GM18526 (cell line): ENCODE results near the gene TBC1D10B.

Experiments used
- POLR2A ChIP-seq: IDR thresholded peaks from 3 replicates; pipeline ENCODE4 v1.6.1; 2011; ENCODE audit not compliant: insufficient read length; ENCODE audit errors: extremely low read depth

The TBC1D10B gene, protein sequence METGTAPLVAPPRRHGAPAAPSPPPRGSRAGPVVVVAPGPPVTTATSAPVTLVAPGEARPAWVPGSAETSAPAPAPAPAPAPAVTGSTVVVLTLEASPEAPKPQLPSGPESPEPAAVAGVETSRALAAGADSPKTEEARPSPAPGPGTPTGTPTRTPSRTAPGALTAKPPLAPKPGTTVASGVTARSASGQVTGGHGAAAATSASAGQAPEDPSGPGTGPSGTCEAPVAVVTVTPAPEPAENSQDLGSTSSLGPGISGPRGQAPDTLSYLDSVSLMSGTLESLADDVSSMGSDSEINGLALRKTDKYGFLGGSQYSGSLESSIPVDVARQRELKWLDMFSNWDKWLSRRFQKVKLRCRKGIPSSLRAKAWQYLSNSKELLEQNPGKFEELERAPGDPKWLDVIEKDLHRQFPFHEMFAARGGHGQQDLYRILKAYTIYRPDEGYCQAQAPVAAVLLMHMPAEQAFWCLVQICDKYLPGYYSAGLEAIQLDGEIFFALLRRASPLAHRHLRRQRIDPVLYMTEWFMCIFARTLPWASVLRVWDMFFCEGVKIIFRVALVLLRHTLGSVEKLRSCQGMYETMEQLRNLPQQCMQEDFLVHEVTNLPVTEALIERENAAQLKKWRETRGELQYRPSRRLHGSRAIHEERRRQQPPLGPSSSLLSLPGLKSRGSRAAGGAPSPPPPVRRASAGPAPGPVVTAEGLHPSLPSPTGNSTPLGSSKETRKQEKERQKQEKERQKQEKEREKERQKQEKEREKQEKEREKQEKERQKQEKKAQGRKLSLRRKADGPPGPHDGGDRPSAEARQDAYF

DNA sequence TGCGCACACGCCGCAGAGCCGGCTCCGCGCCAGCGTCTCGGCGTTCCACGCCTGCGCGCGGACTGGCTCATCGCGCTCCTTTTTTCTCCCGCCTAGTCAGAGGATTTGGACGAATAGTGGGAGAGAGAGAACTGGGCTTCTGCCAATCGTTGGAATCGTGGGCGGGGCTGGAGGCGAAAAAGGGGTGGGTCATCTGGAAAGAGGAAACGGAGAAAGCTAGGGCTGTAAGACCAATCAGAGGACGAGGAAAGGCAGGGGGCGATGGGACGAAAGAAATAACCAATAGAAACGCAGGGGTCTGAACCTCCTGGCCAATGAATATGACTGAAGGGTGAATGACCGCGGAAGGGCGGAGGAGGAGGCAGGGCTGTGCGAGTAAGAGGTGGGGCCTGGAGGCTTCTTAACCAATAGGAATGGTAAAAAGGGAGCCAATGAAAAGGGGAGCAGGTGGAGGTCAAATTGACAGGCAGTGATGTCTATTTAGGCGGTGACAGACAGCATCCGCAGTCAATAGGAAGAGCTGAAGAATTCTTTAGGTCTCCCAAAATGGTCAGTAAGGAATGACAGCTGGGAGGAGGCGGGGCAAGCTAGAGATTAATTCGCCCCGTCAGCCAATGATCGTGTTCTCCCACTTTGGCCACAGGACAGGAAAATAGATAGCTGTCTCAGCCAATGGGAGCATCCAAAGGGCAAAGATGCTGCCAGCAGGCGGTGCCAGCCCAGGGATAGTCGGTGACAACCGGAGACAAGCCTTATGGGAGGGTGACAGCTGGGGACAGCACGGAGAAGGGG lies at the start of gene TBC1D10B:
TBC1D10B (minus strand) TSS at position 39 of the 792 bp plus-strand sequence. CDS start 311 bp downstream, outside the sequence.
- no peak for TF ChIP-seq POLR2A

DNA sequence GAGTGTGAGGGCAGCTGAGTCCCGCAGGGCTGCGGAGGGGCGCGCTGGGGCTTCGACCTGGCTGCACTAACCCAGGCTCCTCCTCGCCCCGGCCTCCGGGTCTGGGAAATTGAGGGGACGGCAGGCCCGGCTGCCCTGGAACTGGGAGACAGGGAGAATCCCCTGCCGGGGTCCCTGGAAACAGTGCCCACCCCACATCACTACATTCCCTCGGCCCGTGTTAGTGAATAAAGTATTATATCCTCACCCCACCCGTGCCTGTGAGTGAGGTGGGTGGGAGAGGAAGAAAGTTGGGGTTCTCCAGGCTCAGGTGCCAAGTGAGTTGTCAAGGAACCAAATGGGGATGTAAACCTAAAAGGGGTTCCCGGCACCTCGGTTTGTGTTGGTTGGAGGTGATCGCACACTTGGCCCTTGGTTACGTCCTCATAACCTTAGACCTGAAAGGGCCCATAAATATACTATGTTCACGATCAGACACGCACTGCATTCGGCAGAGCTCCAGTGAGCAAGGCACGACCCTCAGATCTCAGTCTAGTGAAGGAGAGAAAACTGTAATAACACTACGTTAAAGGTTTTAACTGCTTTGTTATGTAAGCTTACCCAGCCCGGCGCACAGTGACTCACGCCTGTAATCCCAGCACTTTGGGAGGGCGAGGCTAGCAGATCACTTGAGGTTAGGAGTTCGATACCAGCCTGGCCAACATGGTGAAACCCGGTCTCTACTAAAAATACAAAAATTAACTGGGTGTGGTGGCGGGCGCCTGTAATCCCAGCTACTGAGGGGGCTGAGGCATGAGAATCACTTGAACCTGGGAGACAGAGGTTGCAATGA lies 48.3 kb upstream of the TBC1D10B start:
- no peak for TF ChIP-seq POLR2A

DNA sequence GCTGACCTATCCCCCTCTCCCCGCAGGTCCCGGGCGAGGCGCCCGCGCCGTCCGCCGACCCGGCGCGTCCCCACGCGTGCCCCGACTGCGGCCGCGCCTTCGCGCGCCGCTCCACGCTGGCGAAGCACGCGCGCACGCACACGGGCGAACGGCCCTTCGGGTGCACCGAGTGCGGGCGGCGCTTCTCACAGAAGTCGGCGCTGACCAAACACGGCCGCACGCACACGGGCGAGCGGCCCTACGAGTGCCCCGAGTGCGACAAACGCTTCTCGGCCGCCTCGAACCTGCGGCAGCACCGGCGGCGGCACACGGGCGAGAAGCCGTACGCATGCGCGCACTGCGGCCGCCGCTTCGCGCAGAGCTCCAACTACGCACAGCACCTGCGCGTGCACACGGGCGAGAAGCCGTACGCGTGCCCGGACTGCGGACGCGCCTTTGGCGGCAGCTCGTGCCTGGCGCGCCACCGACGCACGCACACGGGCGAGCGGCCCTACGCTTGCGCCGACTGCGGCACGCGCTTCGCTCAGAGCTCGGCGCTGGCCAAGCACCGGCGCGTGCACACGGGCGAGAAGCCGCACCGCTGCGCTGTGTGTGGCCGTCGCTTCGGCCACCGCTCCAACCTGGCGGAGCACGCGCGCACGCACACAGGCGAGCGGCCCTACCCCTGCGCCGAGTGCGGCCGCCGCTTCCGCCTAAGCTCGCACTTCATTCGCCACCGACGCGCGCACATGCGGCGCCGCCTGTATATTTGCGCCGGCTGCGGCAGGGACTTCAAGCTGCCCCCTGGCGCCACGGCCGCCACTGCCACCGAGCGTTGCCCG lies 47.4 kb upstream of the TBC1D10B start:
- TF ChIP-seq POLR2A: peak; percentile 60

DNA sequence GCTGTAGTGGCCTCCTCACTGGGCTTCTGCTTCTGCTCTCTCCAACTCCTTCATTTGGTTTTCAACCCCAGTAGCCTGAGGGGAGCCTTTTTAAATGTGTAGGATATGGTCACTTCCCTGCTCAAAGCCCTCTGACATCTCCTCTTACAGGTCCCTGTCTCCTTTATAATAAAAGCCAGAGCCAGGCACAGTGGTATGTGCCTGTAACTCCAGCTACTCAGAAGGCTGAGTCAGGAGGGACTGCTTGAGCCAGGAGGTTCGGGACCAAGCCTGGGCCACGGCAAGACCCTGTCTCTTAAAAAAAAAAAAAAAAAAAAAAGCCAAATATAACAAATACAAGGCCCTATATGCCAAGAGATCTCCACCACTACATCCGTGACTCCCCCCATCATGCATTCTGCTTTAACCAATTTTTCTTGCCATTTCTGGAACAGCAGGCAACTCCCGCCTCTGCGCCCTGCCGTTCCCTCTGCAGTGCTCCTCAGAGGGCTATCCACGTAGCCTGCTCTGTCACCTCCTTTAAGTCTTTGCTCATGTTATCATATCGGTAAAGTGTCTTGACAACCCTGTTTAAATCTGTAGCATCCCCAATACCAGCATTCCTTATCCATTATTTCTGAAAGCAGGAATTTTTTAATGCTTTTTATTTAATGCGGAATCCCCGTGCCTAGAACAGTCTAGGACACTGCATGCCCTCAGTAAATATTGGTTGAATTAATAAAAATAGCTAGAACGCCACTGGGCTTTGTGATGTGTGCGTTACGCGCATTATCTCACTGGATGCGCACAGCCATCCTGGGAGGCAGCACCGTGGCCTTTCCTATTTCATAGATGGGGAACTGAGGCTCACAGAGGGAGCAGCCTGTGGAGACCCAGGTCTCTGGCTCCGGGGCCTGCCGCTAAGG lies 46.6 kb upstream of the TBC1D10B start:
- no peak for TF ChIP-seq POLR2A

DNA sequence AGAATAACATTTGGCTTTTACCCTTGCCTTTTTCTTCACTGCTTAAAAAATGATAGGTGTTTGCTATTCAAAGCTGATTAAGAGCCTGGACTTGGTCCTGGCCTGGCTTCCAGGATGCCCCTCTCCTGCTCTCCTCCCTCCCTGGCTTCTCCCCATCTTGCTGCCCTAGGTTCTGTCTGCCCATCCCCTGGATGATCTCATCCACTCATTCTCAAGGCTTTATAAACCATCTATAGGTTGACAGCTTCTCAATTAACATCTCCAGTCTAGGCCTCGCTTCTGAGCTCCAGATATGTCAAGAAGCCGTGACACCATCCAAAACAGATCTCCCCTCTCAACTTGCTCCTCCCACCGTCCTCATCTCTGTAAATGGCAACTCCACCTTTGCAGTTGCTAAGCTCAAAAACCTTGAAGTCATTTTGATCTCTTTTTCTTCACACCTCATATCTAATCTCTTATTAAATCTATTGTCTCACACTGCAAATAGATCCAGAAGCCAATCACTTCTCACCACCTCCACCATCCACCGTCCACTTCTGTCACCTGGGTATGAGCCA lies 45.8 kb upstream of the TBC1D10B start:
- no peak for TF ChIP-seq POLR2A

DNA sequence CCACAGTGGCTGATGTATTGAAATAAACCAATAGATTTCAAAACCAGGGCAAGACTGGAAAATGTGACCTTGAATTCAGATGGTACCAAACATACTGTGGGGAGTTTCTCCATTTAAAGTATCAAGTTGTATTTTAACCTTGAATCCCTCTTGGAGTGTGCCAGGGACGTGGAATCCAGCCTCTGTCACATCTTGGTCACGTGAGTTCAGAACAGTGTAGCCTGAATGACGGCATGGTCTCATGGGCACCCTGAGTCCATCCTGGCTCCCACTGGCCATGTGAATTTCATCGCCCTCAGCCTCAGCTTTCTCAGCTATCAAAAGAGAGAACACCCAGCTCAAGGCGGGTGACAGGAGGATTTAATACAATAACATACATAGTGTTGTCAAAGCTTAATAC lies 43.9 kb upstream of the TBC1D10B start:
- no peak for TF ChIP-seq POLR2A

DNA sequence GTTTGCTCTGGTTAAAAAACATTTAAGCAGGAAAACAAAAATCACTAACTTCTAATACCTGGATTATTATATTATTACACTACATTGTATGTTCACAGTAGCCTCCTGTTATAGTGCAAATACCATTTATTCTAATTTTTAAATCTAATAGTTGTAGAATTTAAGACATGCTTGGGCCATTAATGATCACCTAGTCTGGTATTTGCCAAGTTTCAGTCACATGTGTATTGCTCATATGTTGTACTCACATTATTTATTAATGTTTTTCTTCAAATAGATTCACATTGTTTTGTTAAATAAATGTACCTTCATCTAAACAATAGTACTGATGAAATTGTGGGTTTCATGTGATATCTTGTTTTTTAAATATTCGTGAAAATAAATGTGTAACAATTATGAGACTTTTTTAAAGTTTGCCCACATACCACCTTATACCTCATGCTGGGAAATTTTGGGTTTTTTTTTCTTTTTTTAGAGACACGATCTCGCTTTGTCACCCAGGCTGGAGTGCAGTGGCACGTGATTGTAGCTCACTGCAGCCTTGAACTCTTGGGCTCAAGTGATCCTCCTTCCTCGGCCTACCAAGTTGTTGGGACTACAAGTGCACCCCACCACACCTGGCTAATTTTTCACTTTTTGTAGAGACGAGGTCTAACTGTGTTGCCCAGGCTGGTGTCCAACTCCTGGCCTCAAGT lies 43.0 kb upstream of the TBC1D10B start:
- TF ChIP-seq POLR2A: no peak

DNA sequence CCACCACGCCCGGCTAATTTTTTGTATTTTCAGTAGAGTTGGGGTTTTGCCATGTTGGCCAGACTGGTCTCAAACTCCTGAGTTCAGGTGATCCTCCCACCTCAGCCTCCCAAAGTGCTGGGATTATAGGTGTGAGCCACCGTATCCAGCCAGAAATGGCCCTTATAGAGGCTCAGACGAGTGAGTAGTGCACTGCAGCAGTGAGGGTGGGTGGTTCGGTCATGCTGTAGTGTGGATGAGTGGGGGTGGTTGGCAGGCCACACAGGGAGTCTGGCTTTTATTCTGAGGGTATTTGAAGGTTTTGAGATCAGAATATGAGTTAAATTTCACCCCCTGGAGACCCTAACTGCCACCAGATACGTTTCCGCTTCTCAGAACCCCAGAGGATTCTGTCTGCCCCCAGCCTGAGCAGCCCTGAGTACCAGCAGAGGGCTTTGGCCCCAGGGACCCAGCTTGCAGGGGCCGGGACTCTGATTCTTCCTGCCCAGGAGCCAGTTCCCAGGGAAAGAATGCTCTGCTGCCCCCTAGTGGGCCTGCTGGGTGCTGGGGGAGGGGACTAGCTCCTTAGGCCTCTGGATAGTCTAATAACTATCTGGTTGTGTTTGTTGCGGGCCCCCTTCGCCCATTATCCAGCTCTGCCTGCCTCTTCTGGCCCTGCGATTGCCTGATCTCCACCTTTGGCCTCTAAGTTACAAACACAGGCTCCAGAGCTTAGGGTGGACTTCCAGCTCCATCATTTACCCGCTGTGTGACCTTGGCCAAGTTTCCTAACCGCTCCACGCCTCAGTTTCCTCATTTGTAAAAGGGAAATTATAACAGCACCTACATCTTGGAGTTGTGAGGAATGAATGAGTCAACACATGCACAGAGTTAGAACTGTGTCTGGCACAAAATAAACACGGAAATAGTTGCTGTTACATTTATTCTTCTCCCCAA lies 39.1 kb upstream of the TBC1D10B start:
- TF ChIP-seq POLR2A: no peak

DNA sequence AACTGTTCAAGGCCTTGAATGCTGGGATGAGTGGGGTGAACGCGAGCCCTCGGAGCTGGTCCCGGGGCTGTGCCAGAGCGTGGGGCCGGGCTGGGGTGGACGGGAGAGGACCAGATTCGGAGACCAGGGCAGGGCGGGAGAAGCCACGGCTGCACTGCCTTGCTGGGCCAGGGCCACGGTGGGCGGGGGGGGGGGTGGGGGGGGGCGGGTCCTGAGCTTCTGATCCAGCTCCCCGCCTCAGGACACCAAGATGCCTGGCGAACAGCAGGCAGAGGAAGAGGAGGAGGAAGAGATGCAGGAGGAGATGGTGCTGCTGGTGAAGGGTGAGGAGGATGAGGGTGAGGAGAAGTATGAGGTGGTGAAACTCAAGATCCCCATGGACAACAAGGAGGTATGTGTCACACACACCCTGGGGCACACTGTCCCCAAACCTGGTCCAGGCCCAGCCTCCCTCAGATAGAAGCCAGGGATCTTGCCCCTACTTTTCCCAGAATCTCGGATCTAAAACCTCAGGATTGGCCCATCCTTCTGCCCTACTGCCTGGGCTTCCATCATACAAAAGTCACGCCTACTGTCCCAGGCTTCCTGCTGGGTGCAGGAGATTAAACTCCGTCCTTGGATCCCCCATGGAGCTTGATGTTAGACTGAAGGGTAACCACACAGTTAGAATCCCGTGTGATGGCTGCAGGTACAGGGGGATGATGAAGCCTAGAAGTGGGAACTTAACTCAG lies 37.7 kb upstream of the TBC1D10B start:
- TF ChIP-seq POLR2A: no peak

DNA sequence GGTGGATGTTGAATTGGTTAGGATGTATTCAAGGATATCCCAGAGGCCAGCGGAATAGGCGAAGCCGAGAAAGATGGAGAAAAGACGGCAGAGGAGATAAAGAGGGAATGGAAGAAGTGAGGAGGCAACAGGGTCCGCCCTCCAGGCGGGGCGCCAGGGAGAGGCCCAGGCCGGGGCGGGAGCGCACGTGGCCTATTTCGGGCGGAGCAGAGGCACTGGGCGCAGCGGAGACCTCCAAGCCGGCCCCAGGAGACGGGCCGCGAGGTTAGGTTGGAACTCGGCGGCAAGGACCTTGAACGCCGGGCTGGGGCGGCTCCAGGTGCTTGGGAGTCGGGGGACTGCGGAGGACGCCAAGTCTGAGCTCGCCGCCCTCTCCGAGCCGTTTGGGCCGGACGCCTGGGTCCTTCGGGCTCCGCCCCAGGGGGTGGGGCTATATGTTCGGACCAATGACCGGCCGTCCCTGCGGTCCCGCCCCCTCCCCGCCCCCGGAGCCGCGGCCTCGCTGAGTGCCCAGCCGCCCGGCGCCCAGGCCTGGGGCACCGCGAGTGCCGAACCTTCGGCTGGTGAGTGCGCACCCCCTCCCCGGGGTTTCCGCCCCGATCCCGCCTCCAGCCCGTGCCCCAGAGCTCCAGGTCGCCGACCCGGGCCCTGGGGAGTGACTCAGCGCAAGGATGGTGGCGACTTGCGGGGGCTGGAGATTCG lies 37.0 kb upstream of the TBC1D10B start, which contains the start of gene ZNF771:
ZNF771 (plus strand) TSS at position 505 of the 702 bp plus-strand sequence. CDS start 448 bp downstream, outside the sequence.
- TF ChIP-seq POLR2A: peak; percentile 60
